Inferior parietal cortex (tissue), 1 donor: Measurements from ENCODE around the gene ARID1A.
"Not testable (repeated sequence)": the region's sequence is repeated elsewhere in the genome, so short reads cannot be mapped to it uniquely, and the experiment has no call there.

Experiments used
- DNase-seq: peaks from one replicate; pipeline ENCODE4 v3.0.0-alpha.2; 2016; ENCODE audit errors: extremely low spot score

ARID1A gene

DNA sequence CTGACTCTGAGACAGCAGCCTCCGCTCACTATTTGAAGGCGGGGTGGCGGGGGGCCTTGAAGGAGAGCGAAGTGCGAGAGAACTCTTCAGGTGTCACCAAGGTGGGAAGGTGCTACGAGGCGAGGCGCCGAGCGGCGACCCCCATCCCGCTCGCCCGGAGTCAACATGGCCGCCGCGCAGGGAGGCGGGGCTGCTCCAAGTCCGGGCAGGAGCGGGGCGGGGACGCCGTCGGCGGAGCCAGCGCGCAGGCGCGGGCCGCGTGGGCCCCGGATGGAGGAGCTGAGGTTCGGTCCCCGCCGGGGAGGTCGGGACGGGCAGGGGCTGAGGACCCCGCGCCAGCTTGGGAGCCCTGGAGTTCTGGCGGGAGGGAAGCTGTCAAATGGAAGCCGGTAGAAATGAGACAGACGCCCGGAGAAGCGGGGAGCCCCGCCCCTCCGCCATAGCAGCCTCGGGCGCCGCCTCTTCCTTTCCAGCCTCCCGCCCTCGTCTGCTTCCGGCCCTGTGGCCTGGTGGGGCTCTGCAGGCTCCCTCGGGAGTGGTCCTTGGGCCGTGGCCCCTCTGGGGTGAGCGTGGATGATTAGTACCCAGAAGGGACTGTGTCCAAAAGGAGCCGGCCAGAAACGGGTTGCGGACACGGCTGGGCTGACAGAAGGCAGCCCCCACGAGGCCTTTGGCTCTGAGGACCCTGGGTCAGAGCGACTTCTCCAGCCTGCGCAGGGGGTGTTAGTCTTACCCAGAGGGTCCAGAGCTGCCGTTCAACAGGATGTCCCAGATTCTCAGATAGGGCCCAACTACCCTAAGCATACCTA, 92.1 kb downstream of the ARID1A start, which contains the start of gene PIGV:
PIGV (plus strand) TSS at position 245 of the 809 bp plus-strand sequence. CDS start 2,866 bp downstream, outside the sequence.
- peak; percentile 85 for DNase-seq

DNA sequence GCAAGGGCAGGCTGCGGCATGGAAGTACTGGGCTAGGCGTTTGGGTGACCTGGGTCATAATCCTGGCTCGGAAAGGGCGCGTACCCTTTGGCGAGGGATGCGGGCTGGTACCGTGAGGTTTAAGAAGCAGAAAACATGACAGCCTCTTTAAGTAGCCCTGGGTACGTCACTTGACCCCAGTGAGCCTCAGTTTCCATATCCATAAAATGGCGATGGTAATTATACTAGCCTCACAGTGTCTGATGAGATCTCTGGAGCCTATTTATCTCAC, 92.6 kb downstream of the ARID1A start:
- DNase-seq = no peak

DNA sequence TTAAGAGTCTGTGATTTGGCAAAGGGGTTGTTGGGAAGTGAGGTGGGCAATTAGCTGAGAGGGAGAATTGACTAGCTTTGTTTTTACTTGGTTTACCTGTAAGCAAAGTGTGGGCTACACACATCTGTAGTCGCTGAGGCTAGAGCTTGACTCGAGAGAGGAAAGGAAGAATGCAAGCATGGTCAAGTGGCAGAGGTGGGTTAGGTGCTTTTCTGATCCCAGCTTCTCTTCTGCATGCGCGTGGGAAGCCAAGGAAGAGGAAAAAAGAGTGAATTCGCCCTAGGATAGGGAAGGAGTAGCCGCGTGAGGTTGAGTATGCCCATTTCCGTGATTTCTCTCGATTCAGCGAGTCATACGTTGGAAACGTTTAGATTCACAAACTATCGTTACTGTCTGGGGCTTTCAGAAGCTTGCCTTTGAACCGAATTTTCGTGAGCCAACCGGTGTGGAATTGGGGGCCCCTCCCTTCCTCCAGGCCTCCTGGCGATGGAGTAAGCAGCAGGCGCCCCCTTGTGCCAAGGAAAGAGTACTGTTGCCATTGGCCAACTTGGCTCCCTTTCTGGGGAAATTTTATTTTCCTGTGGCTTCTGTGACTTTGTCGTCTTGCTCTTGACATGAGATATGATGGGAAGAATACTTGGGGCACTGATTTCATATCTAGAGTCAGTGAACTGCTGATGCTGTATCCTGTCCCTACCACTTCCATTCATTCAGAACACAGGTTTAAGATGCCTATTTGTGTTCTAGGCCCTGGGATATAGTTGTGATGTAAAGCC, 93.2 kb downstream of the ARID1A start:
- peak; percentile 94 for DNase-seq

DNA sequence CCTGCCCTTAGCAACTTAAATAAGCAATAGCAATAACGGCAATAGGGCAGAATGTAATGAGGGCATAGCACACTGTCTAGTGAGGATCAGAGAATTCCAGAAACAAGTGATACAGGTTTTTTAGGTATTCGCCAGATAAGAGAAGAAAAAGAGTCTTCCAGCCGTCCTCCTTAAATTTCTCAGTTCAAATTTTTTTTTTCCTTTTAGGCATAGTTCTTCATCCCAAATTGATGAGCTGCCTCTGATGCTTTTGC, 93.7 kb downstream of the ARID1A start:
- DNase-seq = no peak

DNA sequence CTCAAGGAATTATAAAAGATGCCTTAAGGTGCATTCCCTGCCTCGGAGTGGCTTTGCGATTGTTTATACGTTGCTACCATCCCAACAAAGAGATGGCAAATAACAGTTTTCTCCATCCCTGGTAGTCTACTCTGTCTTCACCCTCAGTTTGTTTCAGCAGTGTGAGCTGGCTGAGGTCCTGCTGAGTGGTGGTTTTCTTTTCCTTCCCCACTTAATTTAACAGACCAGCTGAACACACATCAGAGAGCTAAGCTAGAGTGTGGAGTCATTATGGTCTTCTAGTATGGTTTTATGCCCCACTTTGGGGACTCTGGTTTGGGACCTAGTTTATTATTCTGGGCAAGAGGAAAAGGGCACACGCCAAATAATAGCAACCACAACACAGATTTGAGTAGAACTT, 94.1 kb downstream of the ARID1A start:
- DNase-seq = no peak

DNA sequence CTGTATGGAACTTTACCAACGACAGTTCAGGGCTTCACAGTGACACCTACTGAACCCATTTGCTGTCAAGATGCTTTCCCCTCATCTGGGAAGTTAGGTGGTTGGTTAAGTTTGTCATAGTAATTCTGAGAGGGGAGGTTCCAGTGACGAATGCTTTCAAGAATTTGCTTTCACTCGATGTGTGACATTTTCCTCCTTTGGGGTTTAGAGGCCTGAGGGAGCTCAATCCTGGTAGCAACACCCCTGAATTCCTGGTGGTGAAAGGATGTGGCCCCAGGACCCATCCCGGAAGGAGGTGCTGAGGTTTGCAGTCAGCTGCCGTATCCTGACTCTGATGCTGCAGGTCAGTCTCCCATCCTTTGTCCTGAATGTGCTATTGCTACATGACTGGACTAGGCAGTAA, 94.7 kb downstream of the ARID1A start:
- DNase-seq = no peak

DNA sequence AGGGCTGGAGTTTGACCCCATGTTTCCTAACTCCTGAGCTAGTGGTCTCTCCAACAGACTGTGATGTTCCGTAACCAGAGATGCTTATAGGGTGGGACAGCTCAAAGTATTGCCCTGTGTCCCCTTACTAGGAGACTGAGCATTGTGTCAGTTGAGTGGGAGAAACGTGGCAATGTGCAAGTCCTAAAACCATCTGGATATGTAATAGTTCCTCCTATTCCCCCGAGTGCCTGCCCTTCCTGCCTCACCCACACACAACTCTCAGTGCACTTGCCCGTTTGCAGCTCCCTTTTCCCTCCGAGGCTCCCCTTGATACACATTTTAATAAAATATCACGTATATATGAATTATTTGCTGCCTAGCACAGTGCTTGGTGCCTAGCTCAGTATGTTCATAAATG, 95.3 kb downstream of the ARID1A start:
- no peak for DNase-seq

DNA sequence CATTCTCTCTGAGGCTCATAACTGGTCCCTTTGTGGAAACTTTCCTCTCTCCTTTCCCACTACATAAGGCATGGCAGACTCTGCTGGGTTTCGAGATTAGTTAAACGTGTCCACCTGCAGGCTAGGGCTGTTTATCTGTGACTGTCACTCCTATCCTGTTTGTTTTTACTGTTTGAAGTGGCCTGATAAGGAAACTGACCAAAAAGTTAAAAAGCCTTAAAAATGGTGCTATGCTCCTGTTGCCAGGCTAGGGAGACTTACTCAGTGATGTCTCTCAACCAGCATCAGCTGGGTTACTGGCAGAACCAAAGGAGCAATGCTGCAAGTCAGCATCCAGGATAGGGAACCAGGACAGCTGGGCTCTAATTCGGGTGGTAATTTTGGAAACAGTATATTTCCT, 95.8 kb downstream of the ARID1A start:
- DNase-seq = no peak

DNA sequence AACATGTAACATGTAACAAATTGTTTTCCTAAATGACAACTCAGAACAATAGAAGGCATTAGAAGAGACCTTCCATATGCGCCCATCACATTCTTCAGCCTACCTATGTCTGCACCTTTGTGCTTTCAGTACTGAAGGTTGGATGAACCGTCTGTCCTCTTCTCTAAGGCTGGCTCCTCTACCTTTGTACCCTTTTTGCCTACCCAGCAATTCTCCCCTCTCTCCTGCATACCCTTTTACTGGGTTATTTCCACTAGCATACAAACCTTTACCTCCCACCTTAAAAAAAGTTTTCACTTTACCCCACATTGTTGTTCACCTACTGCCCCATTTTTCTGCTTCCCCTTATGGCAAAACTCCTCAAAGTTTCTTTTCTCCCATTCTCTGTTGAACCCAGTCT, 97.1 kb downstream of the ARID1A start:
- no peak for DNase-seq

DNA sequence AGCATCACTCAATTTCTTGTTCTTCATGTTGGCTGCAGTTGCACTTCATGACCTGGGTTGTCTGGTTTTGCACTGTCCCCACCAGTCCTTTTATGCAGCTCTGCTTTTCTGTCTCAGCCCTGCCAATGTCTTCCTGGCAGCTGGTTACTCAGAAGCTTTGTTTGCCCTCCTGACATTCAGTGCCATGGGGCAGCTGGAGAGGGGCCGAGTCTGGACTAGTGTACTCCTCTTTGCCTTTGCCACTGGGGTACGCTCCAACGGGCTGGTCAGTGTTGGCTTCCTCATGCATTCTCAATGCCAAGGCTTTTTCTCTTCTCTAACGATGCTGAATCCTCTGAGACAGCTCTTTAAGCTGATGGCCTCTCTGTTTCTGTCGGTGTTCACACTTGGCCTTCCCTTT, 98.6 kb downstream of the ARID1A start:
- DNase-seq = no peak

DNA sequence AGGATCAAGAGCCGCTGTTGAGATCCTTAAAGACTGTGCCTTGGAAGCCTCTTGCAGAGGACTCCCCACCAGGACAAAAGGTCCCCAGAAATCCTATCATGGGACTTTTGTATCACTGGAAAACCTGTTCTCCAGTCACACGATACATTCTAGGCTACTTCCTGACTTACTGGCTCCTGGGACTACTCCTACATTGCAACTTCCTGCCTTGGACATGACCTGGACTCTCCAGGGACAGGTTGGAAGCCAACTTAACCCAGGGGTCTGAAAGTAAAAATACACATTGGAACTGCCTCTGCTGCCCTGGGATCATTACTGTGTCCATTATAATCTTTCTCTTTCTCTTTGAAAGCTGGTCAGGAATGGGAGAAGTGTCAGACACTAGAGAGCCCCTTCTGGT, 101.8 kb downstream of the ARID1A start:
- DNase-seq = no peak

DNA sequence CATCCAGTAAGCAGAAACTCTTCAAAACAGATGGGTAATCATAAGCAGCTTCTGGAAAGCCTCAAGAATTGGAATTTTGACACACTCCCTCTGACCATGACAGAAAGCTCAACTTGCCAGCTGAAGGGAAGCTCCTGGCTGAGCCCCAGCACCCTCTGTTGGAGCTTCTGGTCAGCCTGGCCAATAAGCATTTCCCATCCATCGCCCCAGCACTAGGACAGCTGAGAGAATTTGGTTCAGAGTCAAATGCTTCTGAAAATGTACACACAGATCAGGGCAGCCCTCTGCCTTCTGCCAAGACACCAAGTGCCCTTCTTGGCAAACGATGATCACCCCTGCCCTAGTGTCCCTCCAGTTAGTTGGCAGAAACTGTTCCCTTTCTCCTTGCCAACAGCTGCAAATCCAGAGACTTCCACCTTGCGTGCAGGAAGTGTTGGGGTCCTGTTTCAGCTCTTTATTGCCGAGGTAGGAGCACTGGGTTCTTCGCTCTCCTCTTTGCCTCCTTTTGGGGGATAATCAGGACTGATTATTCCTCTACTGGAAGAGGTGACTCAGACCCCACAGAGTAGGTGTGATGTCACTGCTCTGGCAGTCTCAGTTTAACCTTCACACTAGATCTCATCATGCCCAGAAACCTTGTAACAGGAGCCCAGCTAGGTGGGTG, 103.8 kb downstream of the ARID1A start:
- peak; percentile 43 for DNase-seq

DNA sequence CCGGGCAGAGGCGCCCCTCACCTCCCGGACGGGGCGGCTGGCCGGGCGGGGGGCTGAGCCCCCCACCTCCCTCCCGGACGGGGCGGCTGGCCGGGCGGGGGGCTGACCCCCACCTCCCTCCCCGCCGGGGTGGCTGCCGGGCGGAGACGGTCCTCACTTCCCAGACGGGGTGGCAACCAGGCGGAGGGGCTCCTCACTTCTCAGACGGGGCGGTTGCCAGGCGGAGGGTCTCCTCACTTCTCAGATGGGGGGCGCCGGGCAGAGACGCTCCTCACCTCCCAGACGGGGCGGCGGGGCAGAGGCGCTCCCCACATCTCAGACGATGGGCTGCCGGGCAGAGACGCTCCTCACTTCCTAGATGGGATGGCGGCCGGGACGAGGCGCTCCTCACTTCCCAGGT, 108.1 kb downstream of the ARID1A start:
- not testable (repeated sequence) for DNase-seq

DNA sequence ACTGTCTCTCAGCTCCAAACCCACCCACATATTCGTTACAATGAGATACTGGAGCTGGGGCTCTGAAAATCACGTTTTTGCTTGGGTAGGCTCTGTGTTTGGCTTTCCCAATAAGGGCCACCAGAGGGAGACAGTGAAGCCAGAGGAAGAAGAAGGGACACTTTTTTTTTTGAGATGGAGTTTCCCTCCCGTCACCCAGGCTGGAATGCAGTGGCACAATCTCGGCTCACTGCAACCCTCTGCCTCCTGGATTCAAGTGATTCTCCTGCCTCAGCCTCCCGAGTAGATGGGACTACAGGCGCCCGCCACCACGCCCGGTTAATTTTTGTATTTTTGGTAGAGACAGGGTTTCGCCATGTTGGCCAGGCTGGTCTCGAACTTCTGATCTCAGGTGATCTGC, 114.3 kb downstream of the ARID1A start:
- DNase-seq = peak; percentile 74

DNA sequence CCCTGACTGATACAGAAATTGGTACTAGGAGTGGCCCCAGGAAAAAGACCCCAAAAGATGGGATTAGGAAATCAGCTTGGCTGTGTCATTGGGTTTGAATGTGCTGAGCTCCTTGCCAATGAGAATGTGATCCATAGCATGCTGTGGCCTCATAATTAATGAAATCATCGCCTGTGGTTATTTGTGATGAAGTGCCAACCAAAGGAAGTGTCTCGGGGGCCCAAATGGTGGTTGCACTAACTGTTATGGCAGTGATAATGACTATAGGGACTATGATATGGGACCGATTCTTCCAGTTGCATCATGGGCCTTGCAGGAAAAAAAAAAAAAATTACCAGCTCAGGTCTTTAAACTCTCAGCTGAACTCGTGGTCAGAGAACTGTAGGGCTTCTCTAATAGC, 115.2 kb downstream of the ARID1A start:
- no peak for DNase-seq

DNA sequence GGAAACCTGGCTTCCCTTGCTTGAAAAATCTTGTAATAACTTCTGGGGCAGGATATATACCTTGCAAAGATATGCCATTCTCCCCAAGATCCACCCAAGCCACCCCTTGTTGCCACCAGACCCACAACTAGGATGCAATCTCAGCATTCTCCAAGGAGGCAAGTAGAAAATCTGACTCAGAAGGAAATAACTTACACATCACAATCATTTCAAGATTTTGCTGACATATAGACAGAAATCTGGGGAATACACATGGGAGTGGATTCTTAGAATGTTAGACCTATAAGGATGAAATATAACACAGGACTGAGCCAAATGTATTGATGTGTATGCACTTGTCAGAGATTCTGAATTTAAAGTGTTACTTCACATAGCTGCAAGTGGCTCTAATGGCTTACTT, 115.9 kb downstream of the ARID1A start:
- no peak for DNase-seq

DNA sequence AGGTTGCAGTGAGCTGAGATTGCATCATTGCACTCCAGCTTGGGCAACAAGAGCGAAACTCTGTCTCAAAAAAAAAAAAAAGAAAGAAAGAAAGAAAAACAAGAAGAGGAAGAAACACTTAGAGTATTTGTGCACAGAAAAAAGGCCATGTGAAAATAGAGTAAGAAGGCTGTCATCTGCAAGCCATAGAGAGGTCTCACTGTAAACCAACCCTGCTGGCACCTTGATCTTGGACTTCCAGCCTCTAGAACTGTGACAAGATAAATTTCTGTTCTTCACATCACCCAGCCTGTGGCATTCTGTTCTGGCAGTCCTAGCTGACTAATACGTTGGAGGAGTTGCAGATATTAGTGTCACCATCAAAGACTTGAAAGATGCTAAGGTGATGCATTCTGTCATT, 118.6 kb downstream of the ARID1A start:
- DNase-seq = no peak

DNA sequence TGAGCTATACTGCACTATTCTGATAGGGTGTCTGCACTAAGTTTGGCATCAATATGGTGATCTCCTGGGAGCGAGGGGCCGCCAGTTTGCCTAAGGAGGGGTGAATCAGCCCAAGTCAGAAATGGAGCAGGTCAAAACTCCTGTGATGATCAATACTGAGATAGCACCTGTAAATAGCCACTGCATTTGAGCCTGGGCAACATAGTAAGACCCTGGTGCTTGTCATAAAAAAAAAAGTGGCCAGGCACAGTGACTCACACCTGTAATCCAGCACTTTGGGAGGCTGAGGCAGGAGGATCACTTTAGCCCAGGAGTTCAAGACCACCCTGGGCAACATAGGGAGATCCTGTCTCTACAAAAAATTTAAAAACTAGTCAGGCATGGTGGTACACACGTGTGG, 119.1 kb downstream of the ARID1A start:
- DNase-seq = no peak

DNA sequence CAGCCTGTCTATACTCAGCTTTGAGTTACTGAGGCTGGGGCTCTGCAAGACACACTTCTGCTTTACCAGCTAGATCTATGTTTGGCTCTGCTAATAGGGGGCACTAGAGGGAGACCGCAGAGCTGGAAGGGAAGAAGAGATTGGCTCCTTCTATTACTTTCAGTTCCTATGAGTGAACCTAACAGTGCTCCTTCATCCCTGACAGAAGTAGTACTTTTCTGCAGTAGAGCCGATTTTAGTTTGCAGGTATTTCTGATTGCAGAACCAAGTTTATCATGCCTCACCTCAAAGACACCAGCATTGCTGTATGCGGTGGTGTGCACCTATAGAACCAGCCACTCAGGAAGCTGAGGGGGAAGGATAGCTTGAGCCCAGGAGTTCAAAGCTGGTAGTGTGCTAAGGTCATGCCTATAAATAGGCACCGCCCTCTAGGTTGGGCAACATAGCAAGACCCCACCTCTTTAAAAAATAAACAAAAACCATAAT, 125.0 kb downstream of the ARID1A start:
- DNase-seq = no peak

DNA sequence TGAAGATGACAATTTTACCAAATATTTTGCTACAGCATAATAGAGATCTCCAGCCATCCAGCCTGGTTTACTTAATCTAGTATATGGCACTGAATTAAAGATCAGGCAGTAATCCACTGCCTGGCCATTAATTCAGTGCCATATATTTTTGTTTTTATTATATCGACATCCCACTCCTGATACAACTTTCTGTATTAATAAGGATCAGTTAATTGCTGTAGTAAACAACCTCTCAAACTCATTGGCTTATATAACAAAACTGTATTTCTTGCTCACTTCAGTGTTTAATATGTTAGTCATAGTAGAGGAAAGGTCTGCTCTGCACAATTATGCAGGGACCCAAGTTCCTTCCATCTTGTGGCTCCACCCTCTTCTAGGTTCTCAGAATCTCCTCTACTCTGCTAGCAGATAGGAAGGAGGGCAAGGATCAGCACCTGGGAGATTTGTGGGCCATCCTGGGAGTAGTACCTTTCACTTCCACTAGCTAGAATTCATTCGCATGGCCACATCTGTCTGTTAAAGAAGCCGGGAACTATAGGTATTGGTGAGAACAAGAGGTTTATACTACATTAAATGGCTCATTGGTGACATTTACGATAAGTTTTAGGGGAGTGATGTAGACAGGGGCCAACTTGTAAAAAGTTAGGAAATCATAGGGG, 127.1 kb downstream of the ARID1A start:
- DNase-seq = no peak

DNA sequence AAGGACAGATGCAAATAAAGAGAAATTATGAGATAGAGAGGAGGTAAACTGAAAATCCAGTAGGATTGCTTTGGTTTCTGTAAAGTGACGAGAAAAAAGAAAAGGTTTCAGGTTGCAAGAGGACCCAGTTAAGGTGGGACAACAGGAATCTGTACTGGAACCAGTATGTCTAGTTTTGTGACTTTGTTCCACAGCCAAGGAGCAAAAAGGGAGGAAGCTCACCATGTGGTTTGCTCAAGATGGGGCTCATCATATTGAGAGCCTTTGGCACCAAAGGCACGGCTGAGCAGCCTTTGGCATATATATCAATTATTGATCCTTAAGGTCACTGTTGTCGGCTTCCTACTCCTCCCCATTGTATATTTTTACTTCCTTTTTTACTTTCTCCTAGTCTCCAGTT, 128.9 kb downstream of the ARID1A start:
- DNase-seq = no peak
